K562 (cell line): ENCODE data around the gene ESAM. TPM values are rescaled to one million over a fixed set of nuclear protein-coding genes. Genes with fewer than 3 reads are reported as not detected.

ENCODE experiments used
- CXXC5 ChIP-seq: fragments of 250-450 bp; sonication (Bioruptor Pico); IDR thresholded peaks from 2 replicates; pipeline ENCODE4 v1.8.0; 2022; ENCODE audit warnings: inconsistent platforms, mild to moderate bottlenecking, moderate library complexity
- HBP1 ChIP-seq: fragments of 450-650 bp; formaldehyde crosslinking; IDR thresholded peaks from 2 replicates; pipeline ENCODE4 v1.4.0; 2022; ENCODE audit warnings: missing genetic modification characterization
- HDAC1 ChIP-seq, 2 experiments: fragments of 450-650 bp; IDR thresholded peaks; 2 replicates each; pipeline ENCODE4 v1.6.1; 2016 to 2017; ENCODE audit warnings: inconsistent platforms in 1 of 2, mild to moderate bottlenecking in 1 of 2, moderate library complexity in 1 of 2
- IRF2 ChIP-seq: sonication (generic); formaldehyde crosslinking; IDR thresholded peaks from 2 replicates; pipeline ENCODE4 v1.8.1; 2022; ENCODE audit warnings: mild to moderate bottlenecking, missing genetic modification reagents
- LCOR ChIP-seq: sonication (generic); formaldehyde crosslinking; IDR thresholded peaks from 2 replicates; pipeline ENCODE4 v1.8.0; 2022; ENCODE audit warnings: mild to moderate bottlenecking, missing genetic modification reagents
- MCM7 ChIP-seq, 2 experiments: fragments of 450-650 bp; IDR thresholded peaks; 2 replicates each; pipeline ENCODE4 v1.6.1; 2016 to 2018
- NONO ChIP-seq, 2 experiments: fragments of 200-400 bp in 1 of 2; fragments of 450-650 bp in 1 of 2; formaldehyde crosslinking in 1 of 2; IDR thresholded peaks; 2 replicates each; pipeline ENCODE4 v1.6.1; 2017; ENCODE audit warnings: low read depth in 2 of 2, mild to moderate bottlenecking in 2 of 2, moderate library complexity in 2 of 2, low read length in 1 of 2
- NR1H2 ChIP-seq: sonication (generic); formaldehyde crosslinking; IDR thresholded peaks from 2 replicates; pipeline ENCODE4 v1.4.0; 2020; ENCODE audit warnings: mild to moderate bottlenecking, missing genetic modification reagents
- NRF1 ChIP-seq, 2 experiments: fragments of 450-650 bp; IDR thresholded peaks in 1 of 2; conservative IDR thresholded peaks in 1 of 2; 2 replicates each; pipeline ENCODE4 v1.6.1; 2014; ENCODE audit warnings: mild to moderate bottlenecking in 2 of 2
- SAP30 ChIP-seq: fragments of 200-600 bp; sonication (generic); IDR thresholded peaks from 2 replicates; pipeline ENCODE4 v1.6.1; 2012; ENCODE audit warnings: borderline replicate concordance, low read depth, mild to moderate bottlenecking, moderate library complexity, low read length, control low read depth, inconsistent platforms; ENCODE audit not compliant: insufficient read depth, poor library complexity, severe bottlenecking
- SIN3A ChIP-seq, 2 experiments: fragments of 150-350 bp in 1 of 2; IDR thresholded peaks; 2 replicates each; pipeline ENCODE4 v1.6.1; 2011 to 2016; ENCODE audit warnings: borderline replicate concordance in 2 of 2, low read depth in 2 of 2, low read length in 2 of 2, mild to moderate bottlenecking in 2 of 2, moderate library complexity in 2 of 2; ENCODE audit not compliant: control insufficient read depth in 1 of 2
- SRSF9 ChIP-seq: fragments of 200-400 bp; formaldehyde crosslinking; IDR thresholded peaks from 2 replicates; pipeline ENCODE4 v1.6.1; 2017; ENCODE audit warnings: low read depth, low read length, borderline replicate concordance
- UBTF ChIP-seq, 2 experiments: IDR thresholded peaks; 2 replicates each; pipeline ENCODE4 v1.6.1; 2012; ENCODE audit warnings: improper control_type of control experiment in 2 of 2, low read depth in 2 of 2, low read length in 2 of 2, borderline replicate concordance in 1 of 2
- ZBTB1 ChIP-seq: sonication (generic); formaldehyde crosslinking; IDR thresholded peaks from 2 replicates; pipeline ENCODE4 v1.8.1; 2023; ENCODE audit warnings: missing genetic modification reagents, low read depth, mild to moderate bottlenecking, borderline replicate concordance
- ZBTB7A ChIP-seq: IDR thresholded peaks from 2 replicates; pipeline ENCODE4 v1.6.1; 2011; ENCODE audit warnings: low read depth, mild to moderate bottlenecking, low read length, moderate library complexity, borderline replicate concordance; ENCODE audit not compliant: control insufficient read depth
- ZNF212 ChIP-seq: fragments of 450-650 bp; formaldehyde crosslinking; IDR thresholded peaks from 2 replicates; pipeline ENCODE4 v1.4.0; 2020; ENCODE audit warnings: mild to moderate bottlenecking
- ZNF707 ChIP-seq: fragments of 250-450 bp; sonication (Bioruptor Pico); conservative IDR thresholded peaks from 2 replicates; pipeline ENCODE4 v1.8.0; 2022; ENCODE audit warnings: inconsistent platforms, mild to moderate bottlenecking, moderate library complexity
- ZNF76 ChIP-seq: fragments of 250-450 bp; sonication (Bioruptor Pico); IDR thresholded peaks from 2 replicates; pipeline ENCODE4 v1.4.0; 2020; ENCODE audit warnings: mild to moderate bottlenecking, moderate library complexity, borderline replicate concordance
- polyA plus RNA-seq, 8 experiments: library from polyadenylated mRNA; depleted of rRNA in 4 of 8; stranded (reverse) in 5 of 8; unstranded in 3 of 8; fragments of >200 nt; fragmentation: Nextera tagmentation in 2 of 8; fragmentation: Illumina TruSeq in 1 of 8; extraction: Ambion mirVana in 2 of 8; extraction: Trizol in 1 of 8; gene quantifications; 2 replicates each; pipeline versions ENCODE4 v1.2.1 to v1.2.3, GENCODE V29; 2011 to 2014; ENCODE audit warnings: inconsistent platforms in 1 of 8, missing spikeins in 1 of 8
- total RNA-seq, 7 experiments: library from RNA; depleted of rRNA in 6 of 7; stranded (reverse); fragments of >200 nt in 6 of 7; fragmentation: Illumina TruSeq in 2 of 7; extraction: Trizol in 2 of 7; gene quantifications; 2 replicates each; pipeline versions ENCODE4 v1.2.1 to v1.2.3, GENCODE V29; 2011 to 2021; ENCODE audit warnings: low replicate concordance in 1 of 7
- TF ChIP-seq, protein P1 (sequence below), 2 experiments: fragments of 250-450 bp in 1 of 2; fragments of 450-650 bp in 1 of 2; sonication (Bioruptor Pico) in 1 of 2; IDR thresholded peaks; 2 replicates each; pipeline versions ENCODE4 v1.6.1 to v1.8.0; 2016 to 2021; ENCODE audit warnings: mild to moderate bottlenecking in 2 of 2, moderate library complexity in 2 of 2, missing compliant biosample characterization in 1 of 2, missing genetic modification characterization in 1 of 2
- TF ChIP-seq, protein P2 (sequence below): sonication (generic); formaldehyde crosslinking; IDR thresholded peaks from 2 replicates; pipeline ENCODE4 v1.8.0; 2022; ENCODE audit warnings: missing genetic modification reagents, mild to moderate bottlenecking, moderate library complexity, borderline replicate concordance

ESAM gene
- total and polyA plus RNA-seq, 9 of the 15 experiments (the other 6 are each of a cell fraction or from before 2014, with no cell fraction given), result 0.06 to 1.5 (median 0.22) TPM

DNA sequence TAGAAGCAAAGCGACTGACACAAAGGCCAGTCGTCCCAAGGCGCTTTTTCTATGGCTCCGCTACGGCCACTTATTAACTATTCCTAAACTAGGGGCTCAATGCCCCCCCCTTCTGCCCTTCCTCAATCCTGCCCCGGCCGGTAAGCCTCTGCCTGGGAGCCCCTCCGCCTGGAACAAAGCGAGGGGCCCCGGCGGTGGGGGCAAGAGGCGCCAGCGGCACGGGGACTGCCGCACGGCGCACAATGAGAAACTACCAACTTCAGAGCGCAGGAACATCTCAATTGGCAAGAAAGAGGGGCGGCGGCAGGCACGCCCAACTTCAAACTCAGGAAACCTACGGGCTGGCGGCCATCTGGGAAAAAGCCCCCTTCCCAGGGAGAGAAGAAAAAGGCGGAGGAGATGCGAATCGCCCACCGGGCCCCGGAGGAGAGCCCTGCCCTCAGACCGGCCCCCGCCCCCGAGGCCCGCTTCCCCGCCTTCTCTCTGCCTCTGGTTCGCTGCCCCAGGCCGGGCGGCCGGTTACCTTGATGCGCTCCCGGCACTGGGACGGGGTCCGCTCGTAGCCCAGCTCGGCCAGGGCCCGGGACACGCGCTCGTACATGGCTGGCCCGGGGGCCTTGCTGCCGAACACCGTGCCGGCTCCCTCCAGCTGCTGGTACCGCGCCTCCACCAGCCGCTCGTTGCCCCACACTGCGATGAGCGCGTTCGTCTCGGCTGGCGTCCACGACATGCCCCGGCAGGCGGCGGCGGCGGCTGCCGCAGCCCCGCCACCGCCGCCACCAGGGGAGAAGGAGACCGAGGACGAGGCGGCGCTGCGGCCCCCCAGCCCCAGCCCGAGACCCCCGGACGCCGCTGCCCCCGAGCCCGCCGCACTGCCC is 37.5 kb upstream of the ESAM start (continued):
- TF ChIP-seq HBP1 (CRISPR knock-in tag) (no peak), HDAC1 (IDR thresholded peaks at IDR 0.05) (0 out of 4 replicates have a peak, but pooled peaks of 1 of the 2 experiments have one; percentile 23), CXXC5 (0 out of 2 replicates have a peak, but pooled peaks have one; percentile 8), UBTF (IDR thresholded peaks at IDR 0.05; ENCODE audit: borderline replicate concordance in 1 of 2, low read depth in 2 of 2, low read length in 2 of 2) (peak; percentile 19 to 30; a peak in 2 of 4 replicates), SIN3A (IDR thresholded peaks at IDR 0.05; ENCODE audit: borderline replicate concordance in 2 of 2, control insufficient read depth in 1 of 2, low read depth in 2 of 2, low read length in 2 of 2) (peak in 1 of 2 experiments; percentile 68; a peak in 2 of 4 replicates), LCOR (CRISPR knock-in tag) (peak; percentile 39; the same call in 1 of the 2 replicates), MCM7 (IDR thresholded peaks at IDR 0.05) (no peak), NR1H2 (CRISPR knock-in tag) (no peak), ZBTB7A (peak; percentile 77), ZNF707 (CRISPR knock-in tag) (no peak), SAP30 (peak; percentile 41), IRF2 (CRISPR knock-in tag) (no peak), NONO (IDR thresholded peaks at IDR 0.05; ENCODE audit: low read depth in 2 of 2, low read length in 1 of 2) (no peak), SRSF9 (no peak), ZNF212 (CRISPR knock-in tag) (no peak), ZNF76 (CRISPR knock-in tag) (no peak), NRF1 (conservative IDR thresholded peaks at IDR 0.05 in 1 of 2, IDR thresholded peaks at IDR 0.05 in 1 of 2) (peak in 1 of 2 experiments; percentile 25; a peak in 1 of 4 replicates), ZBTB1 (CRISPR knock-in tag) (no peak)
- TF ChIP-seq, protein P1, sequence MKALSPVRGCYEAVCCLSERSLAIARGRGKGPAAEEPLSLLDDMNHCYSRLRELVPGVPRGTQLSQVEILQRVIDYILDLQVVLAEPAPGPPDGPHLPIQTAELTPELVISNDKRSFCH (CRISPR knock-in tag; IDR thresholded peaks at IDR 0.05), result no peak
- TF ChIP-seq, protein P1 (tag; IDR thresholded peaks at IDR 0.05), result no peak
- TF ChIP-seq, protein P2, sequence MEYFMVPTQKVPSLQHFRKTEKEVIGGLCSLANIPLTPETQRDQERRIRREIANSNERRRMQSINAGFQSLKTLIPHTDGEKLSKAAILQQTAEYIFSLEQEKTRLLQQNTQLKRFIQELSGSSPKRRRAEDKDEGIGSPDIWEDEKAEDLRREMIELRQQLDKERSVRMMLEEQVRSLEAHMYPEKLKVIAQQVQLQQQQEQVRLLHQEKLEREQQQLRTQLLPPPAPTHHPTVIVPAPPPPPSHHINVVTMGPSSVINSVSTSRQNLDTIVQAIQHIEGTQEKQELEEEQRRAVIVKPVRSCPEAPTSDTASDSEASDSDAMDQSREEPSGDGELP (CRISPR knock-in tag), result peak; percentile 56
